Spleen (tissue), 11 donors: ENCODE data around the gene CFAP161. TPM values are rescaled to one million over a fixed set of nuclear protein-coding genes. Genes with fewer than 3 reads are reported as not detected.

Experiments
- DNase-seq: peaks from one replicate; pipeline ENCODE4 v3.0.0-alpha.2; 2020
- H3K27ac ChIP-seq, 8 donors: fragments of 200-600 bp; sonication (generic) in 7 of 8; 1 replicate in 4 of 8; 2 replicates in 4 of 8; pipeline versions ENCODE4 v1.5.0 to v1.8.0; 2016 to 2021; ENCODE audit warnings: inconsistent platforms in 4 of 8, mild to moderate bottlenecking in 4 of 8, moderate library complexity in 1 of 8
- H3K27me3 ChIP-seq, 7 donors: fragments of 200-600 bp; sonication (generic) in 6 of 7; replicated peaks in 1 of 7; 1 replicate in 4 of 7; 2 replicates in 3 of 7; pipeline versions ENCODE4 v1.5.0 to v1.8.0; 2016 to 2021; ENCODE audit warnings: inconsistent platforms in 3 of 7, mild to moderate bottlenecking in 1 of 7
- H3K36me3 ChIP-seq, 6 donors: fragments of 200-600 bp; sonication (generic) in 5 of 6; 1 replicate in 4 of 6; 2 replicates in 2 of 6; pipeline versions ENCODE4 v1.5.0 to v1.8.0; 2016 to 2021; ENCODE audit warnings: inconsistent platforms in 2 of 6
- H3K4me1 ChIP-seq, 6 donors: fragments of 200-600 bp; sonication (generic) in 5 of 6; 1 replicate in 3 of 6; 2 replicates in 3 of 6; pipeline versions ENCODE4 v1.5.0 to v1.8.0; 2016 to 2021; ENCODE audit warnings: inconsistent platforms in 3 of 6
- H3K4me3 ChIP-seq, 8 donors: fragments of 200-600 bp; sonication (generic) in 7 of 8; 1 replicate in 4 of 8; 2 replicates in 4 of 8; pipeline versions ENCODE4 v1.5.0 to v1.8.0; 2016 to 2021; ENCODE audit warnings: inconsistent platforms in 4 of 8, mild to moderate bottlenecking in 4 of 8, moderate library complexity in 2 of 8
- H3K9me3 ChIP-seq, 8 donors: fragments of 200-600 bp; sonication (generic) in 7 of 8; 1 replicate in 4 of 8; 2 replicates in 4 of 8; pipeline versions ENCODE4 v1.5.0 to v1.8.0; 2016 to 2021; ENCODE audit warnings: inconsistent platforms in 4 of 8
- POLR2A ChIP-seq, 3 donors: fragments of 450-650 bp; IDR thresholded peaks; one replicate each; pipeline ENCODE4 v1.5.1; 2017; ENCODE audit warnings: antibody characterized with exemption in 3 of 3, mild to moderate bottlenecking in 1 of 3
- POLR2AphosphoS5 ChIP-seq, 3 donors: sonication (generic); formaldehyde crosslinking; IDR thresholded peaks; one replicate each; pipeline ENCODE4 v1.5.1; 2017; ENCODE audit warnings: antibody characterized with exemption in 3 of 3
- WGBS, 5 donors: extraction: QIAGEN DNeasy Blood & Tissue Kit in 3 of 5; methylation state at CpG; one replicate each; pipeline versions ENCODE4 v1.1.5 to v1.1.7; 2013 to 2018; 5-methylcytosine and 5-hydroxymethylcytosine counted together
- intact Hi-C: fragments of 100-400 bp; cut with DNase I; formaldehyde crosslinking; loops from one replicate; pipeline ENCODE4 v1.15.0; 2023; ENCODE audit warnings: low total_unique reads
- polyA plus RNA-seq, 3 donors: library from polyadenylated mRNA; stranded (reverse); fragments of 200-250 nt; gene quantifications; one replicate each; pipeline ENCODE4 v1.2.1, GENCODE V29; 2013
- total RNA-seq, 7 donors: library from RNA; depleted of rRNA in 3 of 7; stranded (reverse); fragments of >200 nt in 3 of 7; fragmentation: NEBNext Ultra II Directional in 4 of 7; extraction: Animal tissue kit (Norgen Biotek cat#: 25700) in 4 of 7; gene quantifications; one replicate each; pipeline versions ENCODE4 v1.1.0 to v1.2.1, GENCODE V29; 2016 to 2021
- TF ChIP-seq, protein P1 (sequence below), 11 experiments: fragments of 200-600 bp in 7 of 11; fragments of 450-650 bp in 4 of 11; sonication (generic) in 4 of 11; IDR thresholded peaks in 8 of 11; conservative IDR thresholded peaks in 3 of 11; 1 replicate in 7 of 11; 2 replicates in 4 of 11; pipeline versions ENCODE4 v1.4.0 to v1.8.0; 2016 to 2021; ENCODE audit warnings: antibody characterized with exemption in 11 of 11, inconsistent platforms in 4 of 11, mild to moderate bottlenecking in 1 of 11
- donor health status: healthy with polysubstance abuse.
- donor health status: DM: no; HTN: no; CAD: no; lungs with moderate emphysema.
- donor health status: DM: no; HTN: no; CAD: no.
- donor health status: Bipolar disorder and iron deficiency.
- donor health status: healthy.
- donor health status: DM: no; HTN: no; CAD: no.
- donor health status: DM: yes; HTN: yes; CAD: no.

CFAP161 gene
- total and polyA plus RNA-seq, 10 donors, result 0.06 to 2.0 (median 0.48) TPM; not detected in 3

DNA sequence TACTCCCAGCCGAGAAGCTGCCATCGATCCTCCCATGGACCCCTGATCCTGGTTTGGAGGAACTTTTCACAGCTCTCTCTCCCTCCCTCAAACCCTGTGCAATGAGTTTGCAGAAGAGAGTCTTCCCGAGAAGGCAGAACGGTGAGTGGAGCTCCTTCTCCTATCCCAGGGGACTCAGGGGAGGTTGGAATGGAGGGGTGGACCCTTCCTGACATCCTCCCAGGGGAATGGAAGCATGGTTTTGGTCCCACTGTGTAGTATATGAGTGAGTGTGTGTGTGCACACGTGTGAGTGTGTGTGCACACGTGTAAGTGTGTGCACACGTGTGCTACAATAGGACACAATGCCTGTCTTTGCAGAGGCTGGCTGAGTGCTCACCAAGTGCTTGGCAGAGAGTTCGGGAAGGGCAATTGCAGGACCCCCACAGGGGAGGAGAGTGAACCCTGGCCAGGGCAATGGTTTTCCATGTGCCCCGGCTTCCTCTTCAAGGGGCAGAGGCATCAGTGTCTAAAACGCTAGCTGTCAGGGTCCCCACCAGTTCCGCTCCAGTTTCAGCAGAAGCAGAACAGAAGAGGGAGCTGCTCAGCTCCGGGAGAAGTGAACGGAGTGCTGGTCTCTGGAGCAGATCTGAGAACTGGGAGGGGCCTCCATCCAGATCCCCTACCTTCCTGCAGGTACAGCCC is 48.8 kb downstream of the CFAP161 start:
- peak overlapping the region in 4 of 8 donors; percentile 6 to 32 (median 20) for H3K4me3 ChIP-seq
- peaks cover 0 to 6% (median 2%) of the 10 kb centered on the region in 6 donors for H3K4me1 ChIP-seq
- intact Hi-C loops, result no loop called here
- H3K36me3 ChIP-seq, result no peaks in the 10 kb centered on the region
- no peak for DNase-seq
- WGBS, 5 donors, result 27 to 53% (median 38%) methylated on average over 10 to 13 of the region's 13 CpGs
- no peak for TF ChIP-seq POLR2AphosphoS5 (IDR thresholded peaks at IDR 0.05)
- TF ChIP-seq, protein P1, sequence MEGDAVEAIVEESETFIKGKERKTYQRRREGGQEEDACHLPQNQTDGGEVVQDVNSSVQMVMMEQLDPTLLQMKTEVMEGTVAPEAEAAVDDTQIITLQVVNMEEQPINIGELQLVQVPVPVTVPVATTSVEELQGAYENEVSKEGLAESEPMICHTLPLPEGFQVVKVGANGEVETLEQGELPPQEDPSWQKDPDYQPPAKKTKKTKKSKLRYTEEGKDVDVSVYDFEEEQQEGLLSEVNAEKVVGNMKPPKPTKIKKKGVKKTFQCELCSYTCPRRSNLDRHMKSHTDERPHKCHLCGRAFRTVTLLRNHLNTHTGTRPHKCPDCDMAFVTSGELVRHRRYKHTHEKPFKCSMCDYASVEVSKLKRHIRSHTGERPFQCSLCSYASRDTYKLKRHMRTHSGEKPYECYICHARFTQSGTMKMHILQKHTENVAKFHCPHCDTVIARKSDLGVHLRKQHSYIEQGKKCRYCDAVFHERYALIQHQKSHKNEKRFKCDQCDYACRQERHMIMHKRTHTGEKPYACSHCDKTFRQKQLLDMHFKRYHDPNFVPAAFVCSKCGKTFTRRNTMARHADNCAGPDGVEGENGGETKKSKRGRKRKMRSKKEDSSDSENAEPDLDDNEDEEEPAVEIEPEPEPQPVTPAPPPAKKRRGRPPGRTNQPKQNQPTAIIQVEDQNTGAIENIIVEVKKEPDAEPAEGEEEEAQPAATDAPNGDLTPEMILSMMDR (IDR thresholded peaks at IDR 0.05 in 8 of 11, conservative IDR thresholded peaks at IDR 0.05 in 3 of 11), result no peak
- no peak for TF ChIP-seq POLR2A (IDR thresholded peaks at IDR 0.05)
- no peak overlapping the region for H3K27ac ChIP-seq
- H3K27me3 ChIP-seq, result peaks cover 0 to 39% (median 0%) of the 10 kb centered on the region in 7 donors
- H3K9me3 ChIP-seq, result no peaks in the 10 kb centered on the region

DNA sequence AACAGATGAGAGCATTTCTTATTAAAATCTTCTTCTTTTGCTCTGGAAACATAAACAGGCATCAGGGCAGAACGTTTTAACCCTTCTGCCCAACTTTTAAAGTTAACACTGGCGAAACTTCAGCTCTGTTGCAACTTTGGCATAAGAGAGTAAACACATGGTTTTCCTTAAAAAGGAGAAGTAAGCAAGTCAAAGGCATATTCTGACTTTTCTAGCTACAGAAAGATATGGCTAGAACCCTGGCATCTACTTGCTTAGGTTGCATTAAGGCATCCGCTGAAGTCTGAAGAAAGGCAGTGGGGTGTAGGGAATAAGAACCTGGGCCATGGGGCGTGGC is 49.3 kb downstream of the CFAP161 start:
- TF ChIP-seq POLR2A (IDR thresholded peaks at IDR 0.05) (no peak), POLR2AphosphoS5 (IDR thresholded peaks at IDR 0.05) (no peak)
- TF ChIP-seq, protein P1 (IDR thresholded peaks at IDR 0.05 in 8 of 11, conservative IDR thresholded peaks at IDR 0.05 in 3 of 11), result no peak
- 56 to 69% (median 64%) methylated on average over 4 of the region's 4 CpGs for WGBS, 5 donors
- DNase-seq, result no peak
- intact Hi-C loops, result no loop called here
- H3K27me3 ChIP-seq, result peaks cover 0 to 39% (median 0%) of the 10 kb centered on the region in 7 donors
- no peaks in the 10 kb centered on the region for H3K36me3 ChIP-seq
- H3K4me1 ChIP-seq, result peaks cover 0 to 6% (median 2%) of the 10 kb centered on the region in 6 donors
- no peak overlapping the region for H3K27ac ChIP-seq
- no peaks in the 10 kb centered on the region for H3K9me3 ChIP-seq
- peak overlapping the region in 3 of 8 donors; percentile 8 to 32 (median 31) for H3K4me3 ChIP-seq

DNA sequence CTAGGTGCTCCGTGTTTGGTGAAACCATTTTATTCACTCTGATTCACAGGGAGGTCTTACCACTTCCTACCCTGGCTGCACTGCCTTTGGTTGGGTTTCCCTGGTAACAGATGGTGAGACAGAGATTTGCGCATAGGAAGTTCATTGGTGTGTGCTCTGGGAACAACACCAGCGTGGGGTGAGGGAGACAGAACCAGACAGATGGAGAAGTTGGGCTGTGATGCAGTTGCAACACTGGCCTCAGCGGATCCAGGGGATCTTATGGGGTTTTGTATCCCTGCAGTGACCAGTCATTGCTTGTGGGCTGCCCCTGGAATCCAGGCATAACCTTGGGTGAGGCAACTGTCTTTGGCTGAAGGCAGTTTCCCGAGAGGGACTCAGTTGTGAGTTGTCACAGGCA is 50.1 kb downstream of the CFAP161 start:
- Histone ChIP-seq H3K9me3 (no peaks in the 10 kb centered on the region), H3K27me3 (peaks cover 0 to 39% (median 0%) of the 10 kb centered on the region in 7 donors), H3K4me1 (peaks cover 0 to 6% (median 2%) of the 10 kb centered on the region in 6 donors), H3K4me3 (no peak overlapping the region), H3K36me3 (no peaks in the 10 kb centered on the region), H3K27ac (no peak overlapping the region)
- DNase-seq, result no peak
- 33 to 56% (median 55%) methylated on average over 5 of the region's 5 CpGs for WGBS, 5 donors
- TF ChIP-seq POLR2A (IDR thresholded peaks at IDR 0.05) (no peak), POLR2AphosphoS5 (IDR thresholded peaks at IDR 0.05) (no peak)
- TF ChIP-seq, protein P1 (IDR thresholded peaks at IDR 0.05 in 8 of 11, conservative IDR thresholded peaks at IDR 0.05 in 3 of 11), result no peak
- intact Hi-C loops, result no loop called here

DNA sequence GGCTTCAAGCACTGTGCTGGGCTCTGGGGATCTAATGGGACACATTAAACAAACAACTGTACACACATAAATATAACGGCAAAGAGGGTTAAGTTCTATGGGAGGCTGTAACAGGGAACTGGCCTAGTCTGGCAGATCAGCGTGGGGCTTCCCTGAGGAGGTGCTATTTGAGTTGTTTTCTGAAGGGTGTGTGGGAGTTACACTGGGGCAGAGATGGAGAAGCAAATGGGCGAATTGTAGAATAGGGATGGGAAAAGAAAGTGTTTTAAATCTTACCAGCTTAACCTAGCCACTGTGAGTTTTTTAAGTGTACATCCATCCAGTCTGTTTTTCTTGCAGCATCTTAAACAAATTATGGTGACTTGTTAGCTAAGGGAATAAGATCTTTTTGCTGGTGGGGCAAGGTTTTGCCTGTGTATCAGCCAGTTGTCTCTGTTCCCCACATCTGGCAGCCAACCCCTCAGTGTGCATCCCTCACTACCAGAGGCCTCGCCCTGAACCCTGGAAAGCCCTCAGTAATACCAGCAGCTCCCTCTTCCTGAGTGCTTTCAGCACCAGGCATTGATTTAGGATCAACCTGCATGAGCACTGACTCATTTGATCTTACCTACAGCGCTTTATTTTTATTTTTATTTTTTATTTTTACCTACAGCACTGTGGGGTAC is 51.7 kb downstream of the CFAP161 start:
- Histone ChIP-seq H3K27ac (no peak overlapping the region), H3K4me3 (no peak overlapping the region)

More for the DNA sequence above, 51.7 kb downstream of the CFAP161 start:
- no peak for TF ChIP-seq POLR2A (IDR thresholded peaks at IDR 0.05)
- TF ChIP-seq, protein P1 (IDR thresholded peaks at IDR 0.05 in 8 of 11, conservative IDR thresholded peaks at IDR 0.05 in 3 of 11), result no peak
- H3K9me3 ChIP-seq, result no peaks in the 10 kb centered on the region
- H3K4me1 ChIP-seq, result peaks cover 0 to 11% (median 2%) of the 10 kb centered on the region in 6 donors
- H3K27me3 ChIP-seq, result peaks cover 0 to 38% (median 0%) of the 10 kb centered on the region in 7 donors
- intact Hi-C loops, result no loop called here
- WGBS, 5 donors, result 68 to 89% (median 81%) methylated on average over 5 of the region's 5 CpGs
- DNase-seq, result no peak
- no peaks in the 10 kb centered on the region for H3K36me3 ChIP-seq
